Nephron progenitor cell (in vitro differentiated cells): ENCODE results near the gene ALK.

Experiments
- DNase-seq: peaks from one replicate; pipeline ENCODE4 v3.0.0; 2021
- H3K27ac Mint-ChIP-seq: 2 replicates; pipeline ENCODE4 v1.8.0; 2021; ENCODE audit warnings: mild to moderate bottlenecking, moderate library complexity, mixed read lengths
- H3K27me3 Mint-ChIP-seq: 2 replicates; pipeline ENCODE4 v1.8.0; 2021; ENCODE audit warnings: mild to moderate bottlenecking, low read depth, mixed read lengths; ENCODE audit not compliant: poor library complexity
- H3K36me3 Mint-ChIP-seq: 2 replicates; pipeline ENCODE4 v1.8.0; 2021; ENCODE audit warnings: low read depth, mixed read lengths
- H3K4me1 Mint-ChIP-seq: 2 replicates; pipeline ENCODE4 v1.8.0; 2021; ENCODE audit warnings: mixed read lengths
- H3K4me3 Mint-ChIP-seq: 2 replicates; pipeline ENCODE4 v1.8.0; 2021; ENCODE audit warnings: mild to moderate bottlenecking, moderate library complexity, mixed read lengths
- H3K9me3 Mint-ChIP-seq: 2 replicates; pipeline ENCODE4 v1.8.0; 2021; ENCODE audit warnings: mild to moderate bottlenecking, moderate library complexity, mixed read lengths
- CTCF ChIP-seq: fragments of 200-600 bp; sonication (generic); IDR thresholded peaks from 2 replicates; pipeline ENCODE4 v1.5.0; 2021; ENCODE audit warnings: antibody characterized with exemption

Gene ALK

GRCh38 chr2:29314816-29315571 is 606.4 kb downstream of the ALK start:
- no peaks in the 10 kb centered on the region for H3K36me3 Mint-ChIP-seq
- peaks cover 69% of the 10 kb centered on the region for H3K4me1 Mint-ChIP-seq
- no peak for TF ChIP-seq CTCF
- no peak overlapping the region for H3K27ac Mint-ChIP-seq
- DNase-seq, result peak; percentile 46
- H3K9me3 Mint-ChIP-seq, result no peaks in the 10 kb centered on the region
- H3K4me3 Mint-ChIP-seq, result peak overlapping the region; percentile 55
- peaks cover 22% of the 10 kb centered on the region for H3K27me3 Mint-ChIP-seq

- Mint-ChIP-seq H3K9me3 (no peaks in the 10 kb centered on the region), H3K27ac (peak overlapping the region; percentile 94)
Observed at GRCh38 chr2:29311458-29311857, 609.9 kb downstream of the ALK start.

GRCh38 chr2:29310650-29311348 is 610.6 kb downstream of the ALK start:
- peaks cover 64% of the 10 kb centered on the region for H3K4me1 Mint-ChIP-seq
- H3K36me3 Mint-ChIP-seq, result no peaks in the 10 kb centered on the region
- TF ChIP-seq CTCF, result no peak
- peak overlapping the region; percentile 13 for H3K4me3 Mint-ChIP-seq
- H3K9me3 Mint-ChIP-seq, result no peaks in the 10 kb centered on the region
- DNase-seq, result peak; percentile 22
- peak overlapping the region; percentile 94 for H3K27ac Mint-ChIP-seq
- H3K27me3 Mint-ChIP-seq, result peaks cover 28% of the 10 kb centered on the region

More at GRCh38 chr2:29311458-29311857, 609.9 kb downstream of the ALK start:
- TF ChIP-seq CTCF, result no peak
- Mint-ChIP-seq H3K27me3 (peaks cover 28% of the 10 kb centered on the region), H3K4me1 (peaks cover 66% of the 10 kb centered on the region), H3K4me3 (no peak overlapping the region), H3K36me3 (no peaks in the 10 kb centered on the region)
- DNase-seq, result no peak

GRCh38 chr2:29309090-29310029 is 612.0 kb downstream of the ALK start:
- peak overlapping the region; percentile 55 for H3K4me3 Mint-ChIP-seq
- H3K27me3 Mint-ChIP-seq, result peaks cover 27% of the 10 kb centered on the region
- peak; percentile 60 for DNase-seq
- TF ChIP-seq CTCF, result peak; percentile 83
- no peak overlapping the region for H3K27ac Mint-ChIP-seq
- peaks cover 53% of the 10 kb centered on the region for H3K4me1 Mint-ChIP-seq
- H3K36me3 Mint-ChIP-seq, result no peaks in the 10 kb centered on the region
- no peaks in the 10 kb centered on the region for H3K9me3 Mint-ChIP-seq

- Mint-ChIP-seq H3K27me3 (peaks cover 21% of the 10 kb centered on the region), H3K4me1 (peaks cover 43% of the 10 kb centered on the region), H3K4me3 (no peak overlapping the region), H3K9me3 (no peaks in the 10 kb centered on the region), H3K36me3 (no peaks in the 10 kb centered on the region), H3K27ac (no peak overlapping the region)
- no peak for DNase-seq
- no peak for TF ChIP-seq CTCF
Observed at GRCh38 chr2:29308366-29308765, 613.0 kb downstream of the ALK start.
